ENCODE measurements around the gene CHMP4B. TPM values are rescaled to one million over a fixed set of nuclear protein-coding genes. Genes with fewer than 3 reads are reported as not detected.

Gene CHMP4B
- total RNA-seq, 1 experiment from 2014 or later, result 72.5 TPM

GRCh38 chr20:33848391-33848790, 37.2 kb downstream of the CHMP4B start:
- ChIA-PET POLR2A (no interaction called here), CTCF (interaction anchor here (1.2 kb wide), 1 partner anchor 34 kb away, joined by 3 read pairs; no protein-coding TSS in a partner anchor)
- Mint-ChIP-seq H3K27ac (peak overlapping the region; percentile 65), H3K27me3 (ENCODE audit: low read depth) (no peaks in the 10 kb centered on the region), H3K36me3 (peaks cover 33% of the 10 kb centered on the region), H3K4me1 (peaks cover 34% of the 10 kb centered on the region), H3K4me3 (no peak overlapping the region), H3K9me3 (no peaks in the 10 kb centered on the region)
- no peak for TF ChIP-seq ZNF425 (CRISPR knock-in tag; conservative IDR thresholded peaks at IDR 0.05)
- TF ChIP-seq NFYB (CRISPR knock-in tag; conservative IDR thresholded peaks at IDR 0.05; ENCODE audit: low read depth), result no peak
- no peak for TF ChIP-seq IRF2 (CRISPR knock-in tag; IDR thresholded peaks at IDR 0.05; ENCODE audit: borderline replicate concordance, low read depth)
- DNase-seq (ENCODE audit: low spot score), result no peak
- no peak for ATAC-seq

DNA sequence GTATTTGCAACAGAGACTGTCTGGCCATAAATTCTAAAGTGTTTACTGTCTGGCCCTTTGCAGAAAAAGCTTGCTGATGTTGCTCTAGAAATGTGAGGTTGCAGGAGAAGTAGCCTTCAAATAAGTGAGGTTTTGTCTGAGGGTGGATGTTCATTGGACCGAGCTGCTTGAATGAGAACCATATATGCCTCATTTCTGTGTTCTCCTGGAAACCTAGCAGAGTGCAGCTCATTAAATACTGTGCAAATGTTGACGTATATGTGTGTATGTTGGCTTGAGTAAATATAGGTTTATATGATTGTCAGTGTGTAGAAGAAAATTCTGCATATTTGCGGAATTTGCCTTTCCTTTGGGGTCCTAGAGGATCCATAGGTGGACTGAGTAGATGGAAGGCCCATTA, 39.0 kb downstream of the CHMP4B start:
- TF ChIP-seq ETV6 (CRISPR knock-in tag; IDR thresholded peaks at IDR 0.05), result no peak
- TF ChIP-seq, protein P1, sequence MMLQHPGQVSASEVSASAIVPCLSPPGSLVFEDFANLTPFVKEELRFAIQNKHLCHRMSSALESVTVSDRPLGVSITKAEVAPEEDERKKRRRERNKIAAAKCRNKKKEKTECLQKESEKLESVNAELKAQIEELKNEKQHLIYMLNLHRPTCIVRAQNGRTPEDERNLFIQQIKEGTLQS (CRISPR knock-in tag; conservative IDR thresholded peaks at IDR 0.05), result no peak
- TF ChIP-seq FOXJ3 (CRISPR knock-in tag; IDR thresholded peaks at IDR 0.05; ENCODE audit: borderline replicate concordance), result no peak
- no peak for TF ChIP-seq ARID4B (CRISPR knock-in tag; IDR thresholded peaks at IDR 0.05; ENCODE audit: borderline replicate concordance)
- TF ChIP-seq NFATC4 (CRISPR knock-in tag; IDR thresholded peaks at IDR 0.05), result no peak
- no peak for TF ChIP-seq EMX1 (CRISPR knock-in tag; IDR thresholded peaks at IDR 0.05)
- Mint-ChIP-seq H3K4me3 (no peak overlapping the region), H3K27me3 (ENCODE audit: low read depth) (no peaks in the 10 kb centered on the region), H3K36me3 (peaks cover 46% of the 10 kb centered on the region), H3K9me3 (no peaks in the 10 kb centered on the region), H3K4me1 (peaks cover 24% of the 10 kb centered on the region), H3K27ac (no peak overlapping the region; the same call in 1 of the 2 replicates)
- POLR2A ChIA-PET, result no interaction called here
- DNase-seq (ENCODE audit: low spot score) (no peak), ATAC-seq (no peak)
- CTCF ChIA-PET, result interaction anchor here (1.0 to 1.7 kb wide), 2 partner anchors 58 to 182 kb away, joined by 3 read pairs; no protein-coding TSS in a partner anchor

GRCh38 chr20:33851842-33852466, 40.8 kb downstream of the CHMP4B start:
- H3K27ac Mint-ChIP-seq, result peak overlapping the region; percentile 36; the same call in 1 of the 2 replicates
- H3K4me3 Mint-ChIP-seq, result no peak overlapping the region
- no peaks in the 10 kb centered on the region for H3K9me3 Mint-ChIP-seq
- DNase-seq (ENCODE audit: low spot score), result no peak
- H3K27me3 Mint-ChIP-seq (ENCODE audit: low read depth), result no peaks in the 10 kb centered on the region
- peaks cover 46% of the 10 kb centered on the region for H3K36me3 Mint-ChIP-seq
- H3K4me1 Mint-ChIP-seq, result peaks cover 8% of the 10 kb centered on the region
- ChIA-PET CTCF (interaction anchor here (1.0 kb wide), 1 partner anchor 60 kb away, joined by 3 read pairs; no protein-coding TSS in a partner anchor), POLR2A (no interaction called here)
- no peak for ATAC-seq
- no peak for TF ChIP-seq ZNF219 (CRISPR knock-in tag; IDR thresholded peaks at IDR 0.05; ENCODE audit: borderline replicate concordance)
- TF ChIP-seq PRRX2 (CRISPR knock-in tag; IDR thresholded peaks at IDR 0.05), result no peak
- no peak for TF ChIP-seq CBFB (CRISPR knock-in tag; IDR thresholded peaks at IDR 0.05; ENCODE audit: low read depth)
- TF ChIP-seq ZNF121 (CRISPR knock-in tag; IDR thresholded peaks at IDR 0.05), result no peak
- TF ChIP-seq OVOL2 (CRISPR knock-in tag; IDR thresholded peaks at IDR 0.05; ENCODE audit: borderline replicate concordance), result no peak
- TF ChIP-seq ETV6 (CRISPR knock-in tag; IDR thresholded peaks at IDR 0.05), result no peak
- TF ChIP-seq E2F5 (CRISPR knock-in tag; IDR thresholded peaks at IDR 0.05), result no peak
- no peak for TF ChIP-seq ZNF317 (CRISPR knock-in tag; IDR thresholded peaks at IDR 0.05; ENCODE audit: borderline replicate concordance, low read depth)
- no peak for TF ChIP-seq CREB1 (CRISPR knock-in tag; IDR thresholded peaks at IDR 0.05)
- TF ChIP-seq MXD4 (CRISPR knock-in tag; IDR thresholded peaks at IDR 0.05; ENCODE audit: borderline replicate concordance), result no peak
